ENCODE results near the gene HEBP1. TPM values are rescaled to one million over a fixed set of nuclear protein-coding genes. Genes with fewer than 3 reads are reported as not detected.

HEBP1 gene
- total RNA-seq, 2 experiments from 2014 or later: 11.9 to 12.5 TPM

DNA sequence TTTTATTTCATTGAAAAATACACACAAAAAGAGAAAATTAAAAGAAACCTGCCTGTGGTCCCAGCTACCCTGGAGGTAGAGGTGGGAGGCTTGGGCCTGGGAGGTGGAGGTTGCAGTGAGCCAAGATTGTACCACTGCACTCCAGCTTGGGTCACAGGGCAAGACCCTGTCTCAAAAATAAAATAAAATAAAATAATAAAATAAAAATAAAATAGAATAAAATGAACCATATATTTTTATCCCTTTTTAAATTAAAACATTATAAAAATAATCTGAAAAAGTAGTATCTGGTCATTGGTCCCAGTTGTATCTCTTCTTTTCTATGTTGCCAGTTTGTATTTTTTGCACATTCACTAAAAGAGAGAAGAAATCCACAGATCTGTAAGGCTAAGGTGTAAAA is 27.4 kb upstream of the HEBP1 start:
- Mint-ChIP-seq H3K27ac (no peak overlapping the region), H3K4me1 (ENCODE audit: low read depth) (no peaks in the 10 kb centered on the region), H3K4me3 (no peak overlapping the region), H3K27me3 (peaks cover 14% of the 10 kb centered on the region), H3K9me3 (no peaks in the 10 kb centered on the region), H3K36me3 (ENCODE audit: low read depth) (no peaks in the 10 kb centered on the region)
- Histone ChIP-seq H3K36me3 (ENCODE audit: insufficient read depth, low read length) (no peaks in the 10 kb centered on the region), H3K4me1 (ENCODE audit: insufficient read depth, low read length) (no peaks in the 10 kb centered on the region), H3K27me3 (ENCODE audit: control insufficient read depth in 1 of 2, insufficient read depth in 2 of 2, low read length in 2 of 2) (peaks cover 3 to 9% of the 10 kb centered on the region in 2 experiments), H3K27ac (ENCODE audit: low read depth in 1 of 2, low read length in 2 of 2) (no peak overlapping the region), H3K9me3 (ENCODE audit: control insufficient read depth in 1 of 2, insufficient read depth in 1 of 2, low read length in 2 of 2) (no peaks in the 10 kb centered on the region), H3K4me3 (ENCODE audit: low read length) (no peak overlapping the region)
- POLR2A ChIA-PET: no interaction called here
- TF ChIP-seq, protein P1, sequence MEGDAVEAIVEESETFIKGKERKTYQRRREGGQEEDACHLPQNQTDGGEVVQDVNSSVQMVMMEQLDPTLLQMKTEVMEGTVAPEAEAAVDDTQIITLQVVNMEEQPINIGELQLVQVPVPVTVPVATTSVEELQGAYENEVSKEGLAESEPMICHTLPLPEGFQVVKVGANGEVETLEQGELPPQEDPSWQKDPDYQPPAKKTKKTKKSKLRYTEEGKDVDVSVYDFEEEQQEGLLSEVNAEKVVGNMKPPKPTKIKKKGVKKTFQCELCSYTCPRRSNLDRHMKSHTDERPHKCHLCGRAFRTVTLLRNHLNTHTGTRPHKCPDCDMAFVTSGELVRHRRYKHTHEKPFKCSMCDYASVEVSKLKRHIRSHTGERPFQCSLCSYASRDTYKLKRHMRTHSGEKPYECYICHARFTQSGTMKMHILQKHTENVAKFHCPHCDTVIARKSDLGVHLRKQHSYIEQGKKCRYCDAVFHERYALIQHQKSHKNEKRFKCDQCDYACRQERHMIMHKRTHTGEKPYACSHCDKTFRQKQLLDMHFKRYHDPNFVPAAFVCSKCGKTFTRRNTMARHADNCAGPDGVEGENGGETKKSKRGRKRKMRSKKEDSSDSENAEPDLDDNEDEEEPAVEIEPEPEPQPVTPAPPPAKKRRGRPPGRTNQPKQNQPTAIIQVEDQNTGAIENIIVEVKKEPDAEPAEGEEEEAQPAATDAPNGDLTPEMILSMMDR (IDR thresholded peaks at IDR 0.05): no peak
- intact Hi-C loops (cut with DNase I, micrococcal nuclease): no loop called here
- no peak for DNase-seq
- no peak for ATAC-seq (ENCODE audit: poor library complexity)
- CTCF ChIA-PET: no interaction called here

DNA sequence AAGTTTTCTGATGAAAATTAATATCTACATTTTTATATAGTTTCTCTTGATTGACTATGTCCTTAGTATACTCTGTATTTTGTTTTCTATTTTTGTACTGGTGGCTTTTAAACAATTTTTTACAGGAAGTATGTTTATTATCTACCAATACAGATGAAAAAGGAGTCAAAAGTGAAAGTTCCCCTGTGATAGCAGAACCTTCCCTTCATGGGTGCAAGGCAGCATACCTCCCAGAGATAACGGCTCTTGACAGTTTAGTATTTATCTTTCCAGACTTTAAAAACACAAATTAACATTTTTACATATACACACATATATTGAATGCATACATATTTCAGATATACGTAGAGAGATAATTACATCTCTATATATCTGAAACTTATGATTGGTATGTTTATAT is 27.0 kb upstream of the HEBP1 start:
- no peak overlapping the region for H3K4me3 Mint-ChIP-seq
- peaks cover 14% of the 10 kb centered on the region for H3K27me3 Mint-ChIP-seq
- Histone ChIP-seq H3K27ac (ENCODE audit: low read depth in 1 of 2, low read length in 2 of 2) (no peak overlapping the region), H3K36me3 (ENCODE audit: insufficient read depth, low read length) (no peaks in the 10 kb centered on the region), H3K27me3 (ENCODE audit: control insufficient read depth in 1 of 2, insufficient read depth in 2 of 2, low read length in 2 of 2) (peaks cover 3 to 9% of the 10 kb centered on the region in 2 experiments), H3K4me1 (ENCODE audit: insufficient read depth, low read length) (no peaks in the 10 kb centered on the region), H3K9me3 (ENCODE audit: control insufficient read depth in 1 of 2, insufficient read depth in 1 of 2, low read length in 2 of 2) (no peaks in the 10 kb centered on the region), H3K4me3 (ENCODE audit: low read length) (no peak overlapping the region)
- ChIA-PET POLR2A (no interaction called here), CTCF (no interaction called here)
- ATAC-seq (ENCODE audit: poor library complexity) (no peak), DNase-seq (no peak)
- intact Hi-C loops (cut with DNase I, micrococcal nuclease): no loop called here
- TF ChIP-seq, protein P1 (IDR thresholded peaks at IDR 0.05): no peak
- no peaks in the 10 kb centered on the region for H3K4me1 Mint-ChIP-seq (ENCODE audit: low read depth)
- no peak overlapping the region for H3K27ac Mint-ChIP-seq
- no peaks in the 10 kb centered on the region for H3K9me3 Mint-ChIP-seq
- H3K36me3 Mint-ChIP-seq (ENCODE audit: low read depth): no peaks in the 10 kb centered on the region

DNA sequence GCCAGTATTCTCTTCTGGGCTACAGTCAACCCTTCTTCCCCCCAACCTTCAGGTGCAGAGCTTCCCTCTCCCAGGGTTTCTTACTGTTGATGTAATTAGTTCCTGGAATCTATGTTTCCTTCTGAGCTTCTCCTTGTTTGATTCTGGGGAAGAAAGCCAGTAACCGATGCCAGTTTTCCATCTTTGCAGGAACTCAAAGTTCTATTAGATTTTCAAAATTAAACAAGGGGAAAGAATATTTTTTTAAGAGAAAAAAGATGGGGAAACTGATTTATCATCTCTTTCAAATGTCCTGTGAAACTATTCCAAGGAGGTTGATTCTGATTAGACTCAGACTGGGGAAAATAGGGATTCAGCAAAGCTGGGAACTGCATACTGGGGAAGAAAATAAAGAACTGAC is 26.2 kb upstream of the HEBP1 start:
- no peak for ATAC-seq (ENCODE audit: poor library complexity)
- Histone ChIP-seq H3K27me3 (ENCODE audit: control insufficient read depth in 1 of 2, insufficient read depth in 2 of 2, low read length in 2 of 2) (peaks cover 3 to 9% of the 10 kb centered on the region in 2 experiments), H3K9me3 (ENCODE audit: control insufficient read depth in 1 of 2, insufficient read depth in 1 of 2, low read length in 2 of 2) (no peaks in the 10 kb centered on the region), H3K4me3 (ENCODE audit: low read length) (no peak overlapping the region), H3K4me1 (ENCODE audit: insufficient read depth, low read length) (no peaks in the 10 kb centered on the region), H3K36me3 (ENCODE audit: insufficient read depth, low read length) (no peaks in the 10 kb centered on the region), H3K27ac (ENCODE audit: low read depth in 1 of 2, low read length in 2 of 2) (no peak overlapping the region)
- DNase-seq: no peak
- TF ChIP-seq, protein P1 (IDR thresholded peaks at IDR 0.05): no peak
- Mint-ChIP-seq H3K4me3 (no peak overlapping the region), H3K4me1 (ENCODE audit: low read depth) (no peaks in the 10 kb centered on the region), H3K9me3 (no peaks in the 10 kb centered on the region), H3K27ac (no peak overlapping the region), H3K27me3 (peaks cover 17% of the 10 kb centered on the region), H3K36me3 (ENCODE audit: low read depth) (no peaks in the 10 kb centered on the region)
- POLR2A ChIA-PET: no interaction called here
- intact Hi-C loops (cut with DNase I, micrococcal nuclease): no loop called here
- CTCF ChIA-PET: no interaction called here

Data from CD4-positive, alpha-beta T cell (primary cell).